Activated gamma-delta T cell treated with Interleukin-2 at 50 U/mL for 16 hours (primary cell): ENCODE measurements around the gene CHN2.
A peak's percentile ranks its signal among the peaks of the same experiment; 100 is the strongest.

Experiments used
- DNase-seq: peaks from one replicate; pipeline ENCODE4 v3.0.0-alpha.2; 2020

CHN2 gene

DNA sequence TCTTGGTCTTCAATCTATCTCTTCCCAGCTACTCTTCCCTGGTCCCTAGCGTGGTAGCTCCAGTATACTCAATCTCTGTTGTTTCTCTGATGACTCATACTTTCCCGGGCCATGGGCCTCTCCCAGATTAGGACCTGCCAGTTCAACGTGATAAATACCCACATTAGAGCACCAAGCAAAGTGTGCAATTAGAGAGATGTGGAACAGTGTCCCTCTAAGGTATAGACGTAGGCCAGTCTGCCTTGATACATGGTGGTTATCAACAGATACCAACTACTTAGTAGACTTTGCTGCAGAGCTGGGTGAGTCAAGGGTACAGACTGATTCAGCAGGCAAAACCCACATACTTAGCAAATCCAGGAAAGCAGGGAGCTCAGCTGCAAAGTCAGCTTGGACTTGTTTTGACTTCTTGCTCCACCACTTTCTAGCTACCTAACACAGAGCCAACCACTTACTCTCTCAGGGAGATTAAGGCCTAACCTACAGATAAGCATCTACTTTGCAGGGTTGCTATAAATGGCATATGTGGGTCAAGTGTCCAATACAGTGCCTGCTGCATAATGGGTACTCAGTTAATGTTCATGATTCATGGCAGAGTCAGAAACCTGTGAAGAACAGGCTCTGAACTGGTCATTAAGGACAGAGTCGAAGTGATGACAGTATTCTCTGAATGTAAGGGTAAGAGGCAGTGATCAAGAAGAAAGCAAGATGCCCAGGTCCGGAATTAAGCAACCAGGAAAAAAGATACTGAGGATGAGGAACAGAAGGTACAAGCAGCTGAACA, 176.1 kb downstream of the CHN2 start:
- DNase-seq, result no peak

DNA sequence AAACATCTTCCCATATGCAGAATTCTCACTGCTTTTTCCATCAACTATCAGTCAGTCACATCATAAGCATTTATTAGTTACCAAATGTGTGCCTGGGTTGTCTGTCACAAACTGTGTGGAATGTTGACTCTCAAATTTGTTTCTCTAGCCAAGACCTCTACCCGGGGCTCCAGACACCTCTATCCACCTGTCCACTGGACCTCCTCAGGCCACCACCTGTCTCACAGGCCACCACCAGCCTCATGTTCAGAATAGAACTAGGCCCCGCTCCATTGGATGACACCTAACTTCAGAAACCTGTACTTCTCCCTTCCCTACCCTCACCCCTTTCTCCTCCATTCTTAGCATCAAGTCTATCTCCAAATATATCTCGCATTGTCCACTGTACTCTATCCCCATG, 176.9 kb downstream of the CHN2 start:
- DNase-seq, result no peak

DNA sequence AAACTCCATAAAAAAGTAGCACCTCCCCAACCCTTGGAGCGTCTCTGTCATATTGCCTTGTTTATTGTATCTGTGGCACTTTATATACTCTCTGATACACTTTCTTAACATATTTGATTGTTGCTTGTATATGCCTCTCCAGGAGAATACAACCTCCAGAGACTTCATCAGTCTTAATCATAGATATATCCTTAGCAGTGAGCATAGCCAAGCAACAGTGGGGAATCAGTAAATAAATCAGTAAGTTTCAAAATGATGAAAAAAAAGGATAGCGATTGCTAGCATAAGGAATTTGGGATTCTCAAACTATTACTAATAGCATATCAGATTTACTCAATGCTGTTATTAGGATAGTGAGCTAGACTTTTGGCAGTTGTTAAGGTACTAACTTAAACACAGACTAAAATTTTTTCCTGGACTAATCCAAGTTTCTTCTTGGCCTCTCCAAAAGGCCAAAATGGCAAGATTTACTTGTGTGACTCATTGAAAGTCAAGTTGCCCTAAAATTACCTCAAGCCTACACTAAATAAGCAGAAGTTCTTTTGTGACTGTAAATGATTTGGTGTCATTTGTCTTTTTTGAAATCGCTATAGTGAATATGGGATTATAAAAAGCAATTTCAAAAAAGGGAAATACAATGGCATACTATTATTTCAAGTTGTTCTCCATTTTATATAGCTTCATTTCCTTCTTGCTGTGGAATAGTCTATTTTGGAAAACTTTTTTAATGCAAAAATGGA, 177.9 kb downstream of the CHN2 start:
- DNase-seq, result no peak

DNA sequence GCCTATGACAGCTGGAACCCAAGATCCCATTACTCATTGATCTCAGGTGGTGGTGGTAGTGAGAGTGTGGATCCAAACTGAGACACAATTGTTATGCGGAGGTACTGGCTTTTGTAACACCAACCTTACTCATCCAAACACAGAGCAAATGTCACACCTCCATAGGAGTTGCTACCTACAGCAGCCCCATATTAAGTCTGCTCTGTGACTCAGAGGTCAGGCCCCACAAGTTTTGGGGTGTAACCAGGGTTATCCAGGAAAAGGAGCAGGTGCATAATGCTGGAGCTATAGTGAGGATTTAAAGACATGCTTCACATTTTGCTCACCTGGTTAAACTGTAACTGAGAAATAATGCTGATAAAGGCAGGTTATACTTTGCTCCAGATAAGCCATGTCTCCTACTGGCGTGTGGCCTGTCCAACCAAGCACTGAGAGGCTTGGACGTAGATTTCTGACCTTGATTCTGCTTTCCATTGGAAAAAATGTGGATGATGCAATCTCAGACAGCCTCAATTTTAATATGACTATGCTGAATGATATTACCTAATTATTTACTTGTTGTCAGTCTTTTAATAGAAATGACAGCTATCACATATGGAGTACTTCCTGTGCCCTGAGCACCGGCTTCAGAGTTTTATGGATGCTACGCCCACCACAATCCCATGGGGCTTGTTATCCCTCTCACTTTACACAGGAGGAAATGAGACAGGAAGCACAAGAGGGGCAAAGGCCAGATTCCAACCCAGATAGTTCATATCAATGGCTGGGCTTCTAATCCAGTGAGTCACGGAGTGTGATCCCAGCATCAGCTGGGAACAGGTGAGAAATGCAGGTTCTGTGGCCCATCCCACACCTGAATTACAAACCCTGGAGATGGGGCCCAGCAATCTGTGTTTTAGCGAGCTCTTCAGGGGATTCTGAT, 181.3 kb downstream of the CHN2 start:
- DNase-seq, result no peak

DNA sequence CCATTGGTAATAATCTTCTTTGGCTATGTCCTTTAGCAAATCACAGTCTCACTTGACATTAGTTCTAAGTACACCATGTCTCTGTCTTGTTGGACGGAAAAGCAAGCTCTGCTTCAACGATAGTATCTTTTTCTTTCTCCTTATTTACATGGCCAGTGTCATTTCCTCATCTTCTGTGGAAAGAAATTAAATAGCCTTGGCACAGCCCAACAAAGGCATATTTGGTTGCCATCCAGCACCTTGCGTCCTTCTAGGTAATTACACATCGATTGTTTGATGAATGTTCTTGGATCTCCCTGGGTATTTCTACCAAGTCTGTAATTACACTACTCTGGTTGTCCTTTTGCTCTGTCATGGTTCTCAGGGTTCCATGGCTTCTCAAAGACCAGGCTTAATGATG, 183.1 kb downstream of the CHN2 start:
- no peak for DNase-seq

DNA sequence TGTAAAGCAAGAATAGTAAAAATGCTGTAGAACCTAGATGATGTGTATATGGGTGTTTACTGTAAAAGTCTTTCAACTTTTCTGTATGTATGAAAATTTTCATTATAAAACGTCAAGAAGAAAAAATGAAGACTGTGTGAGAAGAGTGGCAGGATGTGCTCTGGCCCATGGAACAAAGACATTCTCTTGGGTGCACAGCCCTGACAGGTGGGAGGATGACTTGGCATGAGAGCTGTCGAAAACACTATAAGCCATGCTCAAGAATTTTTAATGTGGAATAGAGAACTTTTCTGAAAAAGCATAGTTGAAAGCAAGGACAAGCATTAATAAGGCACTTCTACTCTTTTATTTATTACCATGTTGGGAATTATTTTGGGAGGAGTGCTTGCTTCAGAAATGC, 185.0 kb downstream of the CHN2 start:
- DNase-seq, result no peak

DNA sequence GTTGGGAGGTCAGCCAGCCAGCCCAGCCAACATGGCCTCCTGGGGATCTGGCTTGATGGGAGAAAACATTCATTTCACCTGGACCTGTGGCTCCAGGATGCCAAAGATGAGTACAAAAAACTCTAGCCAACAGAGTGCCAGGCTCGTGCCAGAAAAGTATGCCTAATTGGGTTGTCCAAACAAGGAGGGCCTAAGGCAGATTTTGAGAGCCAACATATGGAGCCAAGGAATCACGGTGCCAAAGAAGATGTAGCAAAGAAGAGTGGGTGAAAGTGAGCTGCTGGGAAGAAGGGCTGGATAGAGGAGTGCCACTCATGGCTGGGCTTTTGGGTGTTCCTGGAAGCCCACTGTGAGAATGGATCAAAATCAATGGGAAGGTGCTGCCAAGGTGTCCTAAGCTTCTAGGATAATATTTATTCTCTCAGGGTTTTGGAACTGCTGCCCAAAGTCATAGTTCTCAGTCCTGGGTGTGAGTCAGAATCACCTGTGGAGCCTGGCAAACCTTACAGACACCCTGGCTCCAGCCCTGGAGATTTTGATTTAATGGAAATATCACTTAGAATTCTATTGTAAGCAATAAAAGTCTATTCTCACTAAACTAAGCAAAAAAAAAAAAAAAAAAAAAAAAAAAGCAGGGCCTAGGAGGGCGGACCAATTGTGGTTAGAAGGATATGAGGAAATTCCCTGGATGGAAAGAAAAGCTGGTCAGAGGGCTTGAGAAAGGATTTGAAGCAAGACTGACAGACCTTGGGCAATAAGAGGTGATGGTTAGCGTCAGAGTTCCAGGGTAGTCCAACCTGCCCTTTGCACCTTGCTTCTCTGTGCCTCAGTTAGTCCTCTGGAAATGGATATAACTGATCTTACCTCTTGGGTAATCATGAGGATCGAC, 186.9 kb downstream of the CHN2 start:
- DNase-seq, result no peak

DNA sequence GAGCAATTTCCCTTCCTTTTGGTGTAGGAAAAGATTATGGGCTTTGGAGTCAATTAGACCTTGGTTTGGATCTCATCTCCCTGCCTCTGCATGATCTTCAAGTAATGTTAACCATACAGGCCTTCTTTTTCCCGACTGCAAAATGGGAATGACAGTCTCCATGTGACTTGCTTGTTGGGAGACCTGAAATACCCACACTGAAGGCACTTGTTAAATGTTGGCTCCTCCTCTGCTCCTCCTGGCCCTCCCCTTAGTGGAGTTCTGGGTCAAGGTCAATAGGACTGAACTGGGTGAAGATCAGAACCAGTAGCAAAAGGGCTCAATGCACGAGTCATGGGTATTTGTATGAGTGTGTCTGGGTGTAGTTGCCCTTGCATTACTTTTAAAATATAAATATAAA, 189.7 kb downstream of the CHN2 start:
- no peak for DNase-seq

DNA sequence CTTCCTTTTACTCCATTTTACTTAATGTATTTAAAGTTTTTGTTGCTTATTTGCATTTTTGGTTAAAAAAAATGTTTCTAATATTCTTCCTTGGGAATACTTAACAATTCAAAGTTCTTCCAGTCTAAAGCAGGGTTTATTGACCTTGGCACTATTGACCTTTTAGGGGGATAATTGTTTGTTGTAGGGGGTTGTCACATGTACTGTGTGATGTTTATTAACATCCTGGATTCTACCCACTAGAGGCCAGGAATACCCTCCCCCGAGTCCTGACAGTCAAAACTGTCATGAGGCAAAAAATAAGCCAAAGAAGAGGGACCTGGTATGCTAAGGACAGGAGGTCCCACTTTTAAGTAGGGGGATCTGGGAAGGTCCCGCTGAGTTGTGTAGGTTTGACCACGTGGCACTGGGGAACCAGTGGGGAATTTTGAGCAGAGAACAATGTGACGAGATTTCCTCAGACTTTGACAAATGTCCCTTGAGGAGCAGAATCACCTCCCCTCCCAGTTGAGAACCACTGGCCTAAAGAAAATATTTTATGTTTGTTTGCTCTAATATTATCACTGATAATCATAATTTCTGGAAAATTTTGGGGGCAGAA, 190.7 kb downstream of the CHN2 start:
- DNase-seq, result no peak

DNA sequence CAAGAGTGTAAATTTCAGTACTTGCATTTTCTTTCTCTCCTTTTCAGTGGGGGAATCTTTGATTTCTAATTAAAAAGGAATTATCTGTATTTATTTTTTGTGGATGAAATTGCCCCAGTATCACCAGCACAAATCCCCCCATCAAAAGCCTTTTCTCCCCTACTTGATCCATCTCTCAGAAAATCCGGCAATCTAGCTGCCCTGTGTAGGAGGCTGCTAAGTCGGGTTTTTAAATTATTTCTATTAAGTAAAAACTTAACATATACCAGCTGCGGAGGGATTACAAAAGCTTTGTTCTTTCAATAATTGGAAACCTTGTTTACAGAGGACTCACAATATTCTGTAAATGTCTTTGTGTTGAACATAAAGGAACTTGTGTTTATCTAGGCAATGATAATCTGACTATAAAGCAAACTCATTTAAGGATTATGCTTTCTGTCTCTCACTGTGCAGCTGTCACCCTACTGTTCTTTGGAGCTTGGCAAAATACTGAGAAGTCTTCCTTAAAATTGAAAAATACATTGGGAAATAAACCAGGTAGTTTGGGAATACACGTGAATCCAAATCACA, 191.7 kb downstream of the CHN2 start:
- no peak for DNase-seq

DNA sequence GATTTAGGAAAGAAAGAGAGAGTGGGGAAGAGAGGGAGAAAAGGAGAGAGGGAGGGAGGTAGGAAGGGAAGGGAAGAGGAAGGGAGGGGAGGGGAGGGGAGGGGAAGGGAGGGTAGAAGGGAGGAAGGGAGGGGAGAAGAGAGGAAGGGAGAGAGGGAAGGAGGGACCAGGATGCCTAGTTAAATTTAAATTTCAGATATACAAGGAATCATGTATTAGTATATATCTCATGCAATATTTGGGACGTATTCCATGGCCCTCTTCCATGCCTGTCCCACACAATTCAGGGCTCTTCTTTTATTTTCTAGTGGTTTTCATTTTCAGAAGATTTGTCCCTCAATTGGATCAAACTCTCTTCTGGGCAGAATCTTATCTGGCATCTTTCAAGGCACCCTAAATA, 196.7 kb downstream of the CHN2 start:
- no peak for DNase-seq

DNA sequence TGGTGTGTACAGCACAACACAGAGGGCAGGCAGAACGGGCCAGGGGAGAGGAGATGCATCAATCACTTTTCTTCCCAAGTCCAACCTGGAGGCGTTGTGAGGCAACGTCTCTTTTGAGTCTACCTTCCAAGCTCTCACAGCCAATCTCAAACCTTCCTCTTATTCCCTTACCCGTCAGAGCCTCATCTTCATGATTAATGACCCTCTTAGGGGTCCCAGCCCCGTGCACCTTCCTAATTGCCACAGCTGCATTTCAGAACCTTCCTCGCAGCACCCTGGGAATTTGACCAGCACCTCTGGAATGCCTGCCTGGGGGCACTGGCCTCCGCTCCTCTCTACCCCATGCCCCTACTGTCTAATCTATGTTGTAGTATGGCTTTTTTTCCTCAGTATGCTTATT, 199.7 kb downstream of the CHN2 start:
- no peak for DNase-seq

DNA sequence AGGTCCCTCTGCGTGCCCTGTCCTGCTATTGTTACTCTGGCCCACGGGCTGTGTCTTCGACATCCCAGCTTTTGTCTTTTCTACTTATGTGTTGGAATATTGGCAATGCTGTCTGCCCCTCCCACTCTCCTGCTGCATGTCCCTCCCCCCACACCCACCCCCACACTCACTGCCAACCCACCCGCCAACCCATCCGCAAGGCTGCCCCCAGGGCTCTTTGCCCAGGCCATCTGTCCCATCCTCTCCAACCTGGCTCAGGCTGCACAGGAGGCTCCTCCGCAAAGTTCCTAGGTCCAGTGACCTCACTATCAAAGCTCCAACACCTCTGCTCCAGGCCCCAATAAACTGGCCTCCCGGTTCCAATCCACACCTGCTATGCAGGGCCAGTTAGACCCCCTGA, 202.0 kb downstream of the CHN2 start:
- no peak for DNase-seq

DNA sequence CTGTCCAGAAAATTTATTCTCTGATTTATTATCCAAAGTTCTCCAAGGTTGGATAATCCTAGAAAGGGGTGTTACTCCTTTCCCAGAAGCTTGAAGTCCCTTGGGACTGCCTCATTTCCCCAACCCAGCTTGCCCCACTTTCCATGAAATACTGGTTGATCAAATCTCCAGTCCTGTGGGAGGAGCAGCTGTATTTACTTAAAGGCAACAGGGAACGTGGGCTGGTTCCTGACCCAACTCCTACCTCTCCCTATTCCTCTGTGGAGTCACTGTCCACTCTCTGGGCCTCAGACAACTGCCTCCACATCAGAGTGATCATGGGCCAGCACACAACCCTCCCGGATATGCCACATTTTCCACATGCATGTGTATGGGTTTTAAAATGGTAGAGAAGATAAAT, 202.8 kb downstream of the CHN2 start:
- no peak for DNase-seq

DNA sequence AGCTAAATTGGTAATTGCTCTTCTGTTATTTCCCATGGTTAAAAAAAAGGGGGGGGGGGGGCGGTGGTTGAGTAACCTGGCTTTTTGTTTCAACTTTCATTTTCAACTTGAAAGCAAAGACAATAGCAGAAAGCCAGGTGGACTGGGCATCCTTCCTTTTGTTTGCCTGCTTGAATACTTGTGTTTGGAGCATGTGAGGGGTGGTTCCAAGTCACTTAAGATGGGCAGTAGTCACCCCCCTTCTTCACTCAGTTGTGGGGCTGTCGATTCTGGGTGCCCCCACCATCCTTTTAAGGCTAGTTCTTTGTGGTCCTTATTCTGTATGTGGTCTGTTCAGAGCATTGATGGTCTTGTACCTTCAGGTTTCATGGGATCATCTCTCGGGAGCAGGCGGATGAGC, 203.4 kb downstream of the CHN2 start:
- no peak for DNase-seq

DNA sequence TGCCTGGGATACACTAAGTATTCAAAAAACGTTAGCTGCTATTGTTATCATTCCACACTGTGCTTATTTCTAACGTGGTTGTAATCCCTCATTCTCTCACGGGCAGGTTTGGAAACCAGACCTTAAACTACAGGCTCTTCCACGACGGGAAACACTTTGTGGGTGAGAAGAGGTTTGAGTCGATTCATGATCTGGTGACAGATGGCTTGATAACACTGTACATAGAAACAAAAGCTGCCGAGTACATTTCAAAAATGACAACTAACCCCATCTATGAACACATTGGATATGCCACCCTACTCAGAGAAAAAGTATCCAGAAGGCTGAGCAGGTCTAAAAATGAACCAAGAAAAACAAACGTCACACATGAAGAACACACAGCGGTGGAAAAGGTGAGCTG, 205.9 kb downstream of the CHN2 start:
- DNase-seq, result no peak

DNA sequence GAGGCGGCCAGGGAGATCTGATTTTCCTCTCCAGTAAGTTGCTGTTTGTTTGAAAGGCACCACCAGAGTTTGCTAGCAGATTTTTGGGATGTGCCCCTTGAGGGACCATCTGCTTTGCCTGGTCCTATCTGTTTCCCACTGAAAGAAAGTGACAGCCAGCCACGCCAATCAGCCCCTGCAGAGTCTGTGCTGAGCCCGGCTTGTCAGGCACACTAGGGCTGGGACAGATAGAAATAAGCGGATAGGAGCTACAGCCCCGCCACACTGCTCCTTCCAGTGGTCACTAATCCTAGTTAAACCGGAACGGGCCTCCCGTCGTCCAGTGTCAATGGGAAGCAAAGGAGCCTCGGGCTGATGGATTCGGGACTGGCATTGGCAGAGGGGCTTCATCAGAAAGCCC, 207.2 kb downstream of the CHN2 start:
- DNase-seq, result no peak

DNA sequence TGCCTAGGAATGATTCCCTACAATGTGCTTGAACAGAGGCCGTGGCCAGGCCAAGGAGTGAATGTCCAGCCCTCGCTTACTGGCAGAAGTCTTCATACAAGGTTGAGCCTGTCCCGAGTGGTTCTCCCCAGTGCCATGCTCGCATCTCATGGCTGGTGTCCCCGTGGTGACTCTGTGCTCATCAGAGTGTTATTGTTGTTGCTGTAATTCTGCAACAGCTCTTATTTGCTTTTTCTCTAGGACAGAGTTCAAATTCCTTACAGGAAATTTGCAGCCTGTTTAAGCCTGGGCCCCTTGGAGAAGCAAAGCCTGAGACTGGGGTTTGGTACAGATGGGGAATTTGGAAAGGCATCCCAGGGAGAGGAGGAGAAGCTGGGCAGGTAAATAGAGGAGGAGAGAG, 211.3 kb downstream of the CHN2 start:
- no peak for DNase-seq

DNA sequence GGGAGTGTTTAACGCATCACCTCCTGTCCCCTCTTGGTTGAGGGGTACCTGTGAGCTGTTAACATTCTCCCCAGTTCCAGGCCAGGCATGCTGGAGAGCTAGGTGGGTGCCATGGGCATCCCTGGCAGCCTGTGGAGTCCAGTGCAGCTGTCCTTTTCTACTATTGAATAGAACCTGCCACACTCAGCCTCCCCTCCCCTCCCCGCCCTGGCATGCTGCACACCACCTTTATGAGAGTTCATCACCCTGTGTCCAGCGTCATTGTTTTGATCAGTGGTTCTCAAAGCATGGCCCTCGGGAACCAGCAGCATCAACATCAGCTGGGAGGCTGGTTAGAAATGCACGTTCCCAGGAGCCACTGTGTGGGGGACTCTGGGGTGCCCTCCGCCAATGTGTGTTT, 211.8 kb downstream of the CHN2 start:
- no peak for DNase-seq

DNA sequence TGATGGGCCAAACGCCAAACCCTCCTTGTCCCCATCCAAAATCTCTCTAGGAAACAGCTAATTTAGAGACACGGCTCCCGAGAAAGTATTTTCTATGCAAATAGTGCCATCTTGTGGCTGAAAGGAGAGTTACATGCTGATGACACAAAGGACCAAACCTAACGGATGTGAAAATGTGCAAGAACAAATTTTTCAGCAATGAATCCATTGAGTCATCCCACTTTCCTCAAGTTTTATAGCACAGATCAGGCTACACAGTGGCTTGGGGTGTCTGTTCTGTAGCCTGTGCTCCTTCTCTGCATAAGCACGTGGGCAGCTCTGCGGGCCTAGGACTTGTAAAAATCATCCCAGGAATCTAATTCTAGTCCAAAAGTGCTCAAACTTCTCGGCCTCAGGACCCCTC, 214.3 kb downstream of the CHN2 start:
- DNase-seq, result peak; percentile 69

DNA sequence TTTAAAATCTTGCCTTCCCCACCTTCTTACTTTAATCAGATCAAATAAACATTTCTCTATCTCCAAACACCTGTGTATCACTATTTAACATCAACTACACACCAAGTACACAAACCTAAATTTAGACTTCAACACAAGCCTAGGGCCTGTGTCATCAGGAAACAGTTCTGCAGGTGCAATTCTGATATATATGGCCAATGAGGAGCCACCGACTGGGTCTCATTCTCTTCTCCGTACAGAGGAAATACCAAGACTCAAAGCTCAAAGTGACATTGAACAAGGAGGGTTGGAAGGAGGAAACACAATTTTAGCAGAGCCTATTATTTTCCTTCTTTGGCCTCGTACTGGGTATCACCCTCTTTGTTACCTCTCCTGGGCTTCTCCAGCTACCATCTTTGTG, 216.4 kb downstream of the CHN2 start:
- DNase-seq, result no peak

DNA sequence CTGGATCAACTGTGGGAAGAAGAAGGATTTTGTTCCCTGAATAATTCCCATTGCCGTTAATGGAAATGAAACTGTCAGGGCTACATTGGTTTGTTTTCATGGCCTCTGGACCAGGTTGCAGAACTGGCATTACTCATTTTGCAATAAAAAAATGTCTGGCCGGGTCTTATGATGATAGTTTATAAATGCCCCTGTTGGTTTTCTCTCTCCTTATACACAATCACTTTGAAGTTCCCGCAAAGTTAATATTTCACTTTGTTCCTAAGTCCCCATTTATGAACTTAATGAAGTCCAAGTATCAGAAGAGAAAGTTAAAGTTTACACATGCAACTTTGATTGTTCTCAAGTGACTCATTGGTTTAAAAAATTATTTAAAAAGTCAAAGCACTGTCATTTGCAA, 218.3 kb downstream of the CHN2 start:
- DNase-seq, result no peak
